HL-60 (cell line): Measurements from ENCODE around the gene PPM1A.

Experiments used
- GABPA ChIP-seq: IDR thresholded peaks from 2 replicates; pipeline ENCODE4 v1.6.1; 2012; ENCODE audit warnings: low read depth
- POLR2AphosphoS5 ChIP-seq: IDR thresholded peaks from 2 replicates; pipeline ENCODE4 v1.6.1; 2012; ENCODE audit warnings: low read depth
- TF ChIP-seq, protein P1 (sequence below): IDR thresholded peaks from one replicate; pipeline ENCODE4 v1.5.1; 2011; ENCODE audit warnings: low read length, control low read depth, inconsistent platforms; ENCODE audit not compliant: insufficient read depth
- TF ChIP-seq, protein P2 (sequence below): IDR thresholded peaks from 2 replicates; pipeline ENCODE4 v1.6.1; 2012; ENCODE audit warnings: low read depth; ENCODE audit not compliant: insufficient replicate concordance

DNA sequence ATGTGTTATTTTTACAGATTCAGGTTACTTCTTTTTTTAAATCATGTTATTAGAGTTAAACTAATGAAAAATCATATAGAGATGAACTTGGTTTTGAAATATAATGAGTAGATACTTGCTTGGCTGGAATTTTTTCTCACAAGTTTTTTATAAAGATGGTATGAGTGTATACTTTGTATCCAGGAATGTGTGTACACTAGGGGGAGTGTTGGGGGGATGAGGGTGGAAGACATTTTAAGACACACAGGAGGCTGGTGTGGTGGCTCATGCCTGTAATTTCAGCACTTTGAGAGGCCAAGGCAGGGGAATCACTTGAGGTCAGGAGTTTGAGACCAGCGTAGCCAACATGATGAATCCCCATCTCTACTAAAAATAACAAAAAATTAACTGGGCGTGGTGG is 23.2 kb downstream of the PPM1A start:
- TF ChIP-seq GABPA (no peak), POLR2AphosphoS5 (no peak)
- TF ChIP-seq, protein P1, sequence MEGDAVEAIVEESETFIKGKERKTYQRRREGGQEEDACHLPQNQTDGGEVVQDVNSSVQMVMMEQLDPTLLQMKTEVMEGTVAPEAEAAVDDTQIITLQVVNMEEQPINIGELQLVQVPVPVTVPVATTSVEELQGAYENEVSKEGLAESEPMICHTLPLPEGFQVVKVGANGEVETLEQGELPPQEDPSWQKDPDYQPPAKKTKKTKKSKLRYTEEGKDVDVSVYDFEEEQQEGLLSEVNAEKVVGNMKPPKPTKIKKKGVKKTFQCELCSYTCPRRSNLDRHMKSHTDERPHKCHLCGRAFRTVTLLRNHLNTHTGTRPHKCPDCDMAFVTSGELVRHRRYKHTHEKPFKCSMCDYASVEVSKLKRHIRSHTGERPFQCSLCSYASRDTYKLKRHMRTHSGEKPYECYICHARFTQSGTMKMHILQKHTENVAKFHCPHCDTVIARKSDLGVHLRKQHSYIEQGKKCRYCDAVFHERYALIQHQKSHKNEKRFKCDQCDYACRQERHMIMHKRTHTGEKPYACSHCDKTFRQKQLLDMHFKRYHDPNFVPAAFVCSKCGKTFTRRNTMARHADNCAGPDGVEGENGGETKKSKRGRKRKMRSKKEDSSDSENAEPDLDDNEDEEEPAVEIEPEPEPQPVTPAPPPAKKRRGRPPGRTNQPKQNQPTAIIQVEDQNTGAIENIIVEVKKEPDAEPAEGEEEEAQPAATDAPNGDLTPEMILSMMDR: no peak
- TF ChIP-seq, protein P2, sequence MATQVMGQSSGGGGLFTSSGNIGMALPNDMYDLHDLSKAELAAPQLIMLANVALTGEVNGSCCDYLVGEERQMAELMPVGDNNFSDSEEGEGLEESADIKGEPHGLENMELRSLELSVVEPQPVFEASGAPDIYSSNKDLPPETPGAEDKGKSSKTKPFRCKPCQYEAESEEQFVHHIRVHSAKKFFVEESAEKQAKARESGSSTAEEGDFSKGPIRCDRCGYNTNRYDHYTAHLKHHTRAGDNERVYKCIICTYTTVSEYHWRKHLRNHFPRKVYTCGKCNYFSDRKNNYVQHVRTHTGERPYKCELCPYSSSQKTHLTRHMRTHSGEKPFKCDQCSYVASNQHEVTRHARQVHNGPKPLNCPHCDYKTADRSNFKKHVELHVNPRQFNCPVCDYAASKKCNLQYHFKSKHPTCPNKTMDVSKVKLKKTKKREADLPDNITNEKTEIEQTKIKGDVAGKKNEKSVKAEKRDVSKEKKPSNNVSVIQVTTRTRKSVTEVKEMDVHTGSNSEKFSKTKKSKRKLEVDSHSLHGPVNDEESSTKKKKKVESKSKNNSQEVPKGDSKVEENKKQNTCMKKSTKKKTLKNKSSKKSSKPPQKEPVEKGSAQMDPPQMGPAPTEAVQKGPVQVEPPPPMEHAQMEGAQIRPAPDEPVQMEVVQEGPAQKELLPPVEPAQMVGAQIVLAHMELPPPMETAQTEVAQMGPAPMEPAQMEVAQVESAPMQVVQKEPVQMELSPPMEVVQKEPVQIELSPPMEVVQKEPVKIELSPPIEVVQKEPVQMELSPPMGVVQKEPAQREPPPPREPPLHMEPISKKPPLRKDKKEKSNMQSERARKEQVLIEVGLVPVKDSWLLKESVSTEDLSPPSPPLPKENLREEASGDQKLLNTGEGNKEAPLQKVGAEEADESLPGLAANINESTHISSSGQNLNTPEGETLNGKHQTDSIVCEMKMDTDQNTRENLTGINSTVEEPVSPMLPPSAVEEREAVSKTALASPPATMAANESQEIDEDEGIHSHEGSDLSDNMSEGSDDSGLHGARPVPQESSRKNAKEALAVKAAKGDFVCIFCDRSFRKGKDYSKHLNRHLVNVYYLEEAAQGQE: no peak
